Activated T-helper 1 cell treated with anti-CD3 and anti-CD28 coated beads, Interleukin-2, amount 50 U/mL, for 16 hours (primary cell): ENCODE data around the gene PFKP.

Source experiments
- DNase-seq, 2 donors: peaks; one replicate each; pipeline ENCODE4 v3.0.0-alpha.2; 2020; ENCODE audit warnings: low read depth in 1 of 2, low spot score in 1 of 2

PFKP gene

DNA sequence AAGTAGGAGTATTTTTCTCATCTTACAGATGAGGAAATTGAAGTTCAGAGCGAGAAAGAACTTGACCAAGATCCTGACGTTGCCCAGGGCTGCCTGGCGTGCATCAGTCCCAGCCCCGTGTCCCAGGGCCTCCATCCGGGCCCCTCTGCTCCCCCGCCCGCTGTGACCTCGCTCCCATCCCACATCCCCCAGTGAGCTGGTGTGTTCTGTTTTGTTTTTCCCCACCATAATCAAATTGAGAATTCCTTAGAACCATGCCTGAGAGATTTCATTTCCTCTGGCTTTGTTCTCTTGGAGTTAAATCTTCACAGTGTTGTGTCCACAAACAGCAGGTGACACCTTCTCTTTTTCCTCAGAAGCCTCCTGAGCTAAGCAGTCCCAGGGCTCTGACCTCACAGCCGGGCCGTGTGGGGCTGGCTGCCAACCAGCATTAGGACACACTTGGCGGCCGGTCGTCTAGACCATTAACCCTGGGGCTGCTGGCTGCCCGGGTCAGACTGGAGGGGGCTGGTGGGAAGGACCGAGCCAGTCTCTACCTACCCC, 44.3 kb downstream of the PFKP start:
- no peak for DNase-seq

DNA sequence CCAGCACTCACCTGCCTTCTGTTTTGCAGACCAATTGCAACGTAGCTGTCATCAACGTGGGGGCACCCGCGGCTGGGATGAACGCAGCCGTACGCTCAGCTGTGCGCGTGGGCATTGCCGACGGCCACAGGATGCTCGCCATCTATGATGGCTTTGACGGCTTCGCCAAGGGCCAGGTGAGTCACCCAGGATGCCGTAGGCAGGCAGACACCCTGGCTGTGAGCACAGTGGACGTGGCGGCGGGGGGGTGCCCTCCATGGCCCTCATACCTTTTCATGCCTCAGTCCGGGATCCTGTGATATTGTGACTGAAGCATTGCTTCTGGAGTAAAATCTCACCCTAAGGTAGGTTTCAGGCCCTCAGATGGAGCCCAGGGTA, 46.0 kb downstream of the PFKP start:
- DNase-seq, result no peak

DNA sequence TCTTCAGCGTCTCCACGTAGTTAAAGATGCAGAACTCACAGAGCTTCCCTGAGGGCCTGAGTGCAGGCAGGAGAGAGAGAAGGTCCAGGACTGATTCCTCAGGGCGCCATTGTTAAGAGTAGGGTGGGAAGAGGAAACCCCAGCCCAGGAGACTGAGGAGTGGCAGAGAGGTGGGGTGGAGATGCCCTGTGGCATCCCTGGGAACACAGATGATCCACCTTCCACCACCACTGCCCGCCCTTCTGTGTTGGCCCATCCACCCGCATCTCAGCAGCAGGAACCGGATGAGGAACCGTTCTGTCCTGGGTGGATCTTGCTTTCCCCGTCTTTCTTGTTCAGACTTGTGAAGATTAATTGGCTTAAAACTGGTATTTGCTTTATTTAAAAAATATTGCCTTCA, 48.3 kb downstream of the PFKP start:
- no peak for DNase-seq

GRCh38 chr10:3116508-3117100, 49.3 kb downstream of the PFKP start:
- DNase-seq, result no peak

DNA sequence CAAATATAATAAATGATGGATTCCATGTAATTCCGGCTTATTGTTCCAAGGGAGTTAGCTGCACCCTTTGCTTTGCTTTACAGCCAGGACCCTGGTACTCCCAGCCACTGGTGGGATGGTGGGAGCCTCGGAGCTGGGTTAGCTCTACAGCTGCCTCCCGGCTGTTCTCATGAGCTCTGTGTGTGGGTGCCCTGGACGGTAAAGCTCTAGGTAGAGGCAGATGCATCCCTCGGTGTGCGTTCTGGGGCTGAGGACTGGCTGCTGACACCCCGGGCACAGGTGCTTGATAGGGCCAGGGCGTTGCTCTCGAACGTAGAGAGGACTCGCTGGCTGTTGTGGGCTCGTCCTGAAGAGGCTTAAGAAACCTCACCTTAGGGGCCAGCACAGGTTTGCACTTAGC, 50.1 kb downstream of the PFKP start:
- DNase-seq, result no peak

DNA sequence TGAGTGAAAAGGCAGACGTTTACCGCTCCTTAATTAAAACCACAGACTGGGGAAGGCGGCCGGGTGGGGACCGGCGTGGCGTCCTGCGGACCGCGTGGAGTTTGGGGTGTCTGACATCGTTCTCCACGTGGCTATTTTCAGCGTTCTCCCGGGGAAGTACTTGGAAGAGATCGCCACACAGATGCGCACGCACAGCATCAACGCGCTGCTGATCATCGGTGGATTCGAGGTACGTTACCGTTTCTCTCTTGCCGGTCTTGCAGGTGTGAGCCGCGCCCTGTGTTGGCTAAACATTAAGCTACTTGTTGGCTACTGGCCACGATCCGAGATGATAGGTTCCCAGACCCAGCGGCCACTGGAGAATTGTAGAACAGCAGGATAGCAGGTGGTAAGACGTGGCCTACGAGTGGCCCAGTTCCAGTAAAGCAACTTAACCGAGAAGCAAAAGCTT, 51.3 kb downstream of the PFKP start:
- no peak for DNase-seq

DNA sequence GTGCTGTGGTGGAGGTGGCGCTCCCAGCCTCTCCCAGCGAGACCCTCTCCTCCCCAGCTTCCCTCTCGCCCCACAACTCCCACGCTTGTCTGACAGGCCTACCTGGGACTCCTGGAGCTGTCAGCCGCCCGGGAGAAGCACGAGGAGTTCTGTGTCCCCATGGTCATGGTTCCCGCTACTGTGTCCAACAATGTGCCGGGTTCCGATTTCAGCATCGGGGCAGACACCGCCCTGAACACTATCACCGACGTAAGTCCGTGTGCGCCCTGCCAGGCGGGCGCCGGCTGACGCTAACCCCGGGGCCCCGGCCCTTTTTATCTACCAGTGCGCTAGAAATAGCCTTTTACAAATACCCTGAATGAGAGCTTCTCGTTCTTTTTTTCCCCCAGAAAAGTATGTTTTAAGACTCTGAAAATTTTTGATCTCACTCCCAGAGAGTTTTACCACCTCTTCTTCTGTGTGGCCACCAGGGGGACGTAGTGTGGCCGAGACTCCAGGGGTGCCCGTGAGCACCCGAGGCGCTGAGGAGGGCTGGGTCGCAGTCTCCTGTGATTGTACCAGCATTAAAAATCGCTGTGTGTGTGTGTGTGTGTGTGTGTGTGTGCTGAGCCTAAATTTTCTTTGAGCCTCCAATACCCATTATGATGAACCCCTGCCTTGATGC, 52.6 kb downstream of the PFKP start:
- no peak for DNase-seq

- DNase-seq, result no peak
Measured at GRCh38 chr10:3122034-3122433, 54.7 kb downstream of the PFKP start.

DNA sequence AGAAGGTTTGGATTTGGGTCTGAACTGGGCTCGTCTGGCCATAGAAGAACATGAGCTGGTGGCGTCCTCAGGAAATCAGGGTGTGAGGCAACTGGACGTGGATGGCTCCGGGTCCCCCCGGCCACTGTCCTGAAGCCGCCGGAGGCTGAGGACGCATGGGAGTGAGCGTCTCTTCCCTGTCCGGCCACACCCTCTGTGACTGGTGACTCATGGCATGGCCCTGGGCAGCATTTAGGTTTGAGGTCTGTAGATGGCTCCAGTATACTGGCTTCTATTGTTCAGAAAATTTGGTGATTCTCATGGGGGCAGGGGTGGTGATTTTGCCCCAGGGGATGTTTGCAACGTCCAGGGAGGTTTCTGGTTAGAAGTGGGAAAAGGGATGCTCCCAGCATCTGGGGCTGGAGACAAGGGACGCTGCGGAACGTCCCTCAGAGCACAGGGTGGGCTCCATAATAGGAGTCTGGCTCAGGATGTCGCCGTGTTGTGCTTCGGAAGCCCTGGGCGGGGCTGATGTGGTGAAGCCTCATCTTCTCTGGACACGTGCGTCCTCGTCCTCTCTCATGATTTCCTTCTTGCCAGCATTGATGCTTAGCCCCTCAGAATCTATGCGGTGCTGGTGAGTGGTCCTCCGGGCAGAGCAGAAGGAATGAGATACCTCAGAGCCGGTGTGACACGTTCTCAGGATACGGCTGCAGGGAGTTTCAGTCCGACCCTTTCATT, 55.3 kb downstream of the PFKP start:
- no peak for DNase-seq

DNA sequence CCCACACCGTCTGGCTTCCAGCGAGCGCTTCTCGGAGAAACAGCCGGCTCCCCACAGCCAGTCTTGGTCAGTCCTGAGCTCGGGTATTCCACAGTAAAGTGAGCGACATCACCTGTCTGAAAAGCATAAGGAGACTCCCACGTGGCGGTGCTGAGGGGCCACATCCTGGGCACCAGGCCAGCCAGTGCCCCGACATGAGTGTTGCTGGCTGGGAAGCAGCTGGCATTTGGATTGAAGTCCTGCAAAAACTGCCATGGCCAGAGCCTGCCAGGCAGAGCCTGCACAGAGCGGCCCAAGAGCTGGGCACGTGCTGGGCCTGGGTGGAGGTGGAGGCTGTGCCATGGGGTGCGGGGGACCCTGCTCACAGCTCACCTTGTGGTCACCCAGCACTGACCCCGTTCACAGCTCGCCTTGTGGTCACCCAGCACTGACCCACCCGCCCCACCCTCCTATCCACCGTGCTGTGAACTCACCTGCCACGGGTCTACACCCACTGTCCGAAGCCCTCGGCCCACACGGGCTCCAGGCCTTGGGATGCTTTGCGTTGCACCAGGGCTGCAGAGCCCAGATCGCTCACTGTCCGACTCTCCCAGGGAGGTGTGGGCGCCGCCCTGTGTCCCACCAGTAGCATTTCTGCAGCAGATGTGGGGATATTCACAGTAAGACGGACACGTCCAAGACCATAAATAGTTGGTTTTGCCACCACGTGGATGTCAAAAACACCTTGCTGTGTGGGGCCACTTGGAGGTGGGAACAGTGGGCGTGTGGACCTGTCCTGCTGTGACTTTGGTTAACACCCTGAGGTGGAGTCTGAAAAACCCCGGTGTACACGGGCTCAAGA, 56.4 kb downstream of the PFKP start:
- DNase-seq, result no peak

- DNase-seq, result no peak
Measured at GRCh38 chr10:3124412-3125175, 57.2 kb downstream of the PFKP start.

DNA sequence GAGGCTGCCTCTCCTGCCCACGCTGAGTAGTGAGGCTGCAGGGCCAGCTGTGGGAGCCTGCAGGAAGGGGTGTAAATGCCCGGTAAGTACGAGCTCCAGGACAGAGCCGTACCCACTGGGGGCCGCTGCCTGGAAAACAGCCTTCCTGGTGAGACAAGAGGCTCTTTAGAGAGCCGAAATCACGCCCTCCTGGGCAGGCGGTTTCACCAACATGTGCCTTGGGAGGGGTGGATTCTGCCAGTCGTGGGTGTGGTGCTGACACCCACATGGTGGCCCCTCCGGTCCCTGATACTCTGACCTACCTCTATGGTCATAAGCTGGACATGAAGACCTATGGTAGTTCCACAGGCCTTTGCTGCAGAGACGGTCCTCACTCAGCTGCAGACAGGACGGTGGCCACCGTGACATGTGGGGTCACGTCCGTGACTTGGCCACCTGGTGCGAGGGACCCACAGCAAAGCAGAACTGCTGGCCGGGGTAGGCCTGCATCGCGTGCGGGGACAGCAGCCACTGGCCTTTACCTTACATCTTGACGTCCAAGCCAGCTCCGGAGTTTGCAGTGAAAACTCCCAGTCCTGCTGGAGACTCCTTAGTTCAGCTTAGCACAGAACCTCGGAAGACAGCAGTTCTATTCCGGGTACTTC, 58.3 kb downstream of the PFKP start:
- no peak for DNase-seq

GRCh38 chr10:3126249-3126648, 58.9 kb downstream of the PFKP start:
- DNase-seq, result no peak

- no peak for DNase-seq
Measured at GRCh38 chr10:3126741-3127346, 59.5 kb downstream of the PFKP start.

DNA sequence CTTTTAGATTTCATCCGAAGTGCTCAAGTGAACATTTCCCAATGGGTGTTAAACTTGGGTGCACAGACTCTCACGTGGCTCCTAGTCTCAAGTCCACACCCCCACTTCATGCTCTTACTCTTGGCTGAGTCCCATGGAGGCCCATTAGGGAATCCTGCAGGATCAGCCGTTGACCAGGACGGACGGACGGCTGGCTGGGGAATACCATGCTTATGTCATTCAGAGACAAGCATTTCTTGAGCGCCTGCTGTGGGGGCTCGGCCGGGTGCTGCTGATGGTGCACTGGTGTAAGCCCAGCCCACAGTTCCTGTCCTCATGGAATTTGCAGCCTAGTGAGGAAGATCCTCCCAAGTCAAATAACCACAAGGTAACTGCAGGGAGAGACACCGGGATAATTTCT, 60.6 kb downstream of the PFKP start:
- no peak for DNase-seq

DNA sequence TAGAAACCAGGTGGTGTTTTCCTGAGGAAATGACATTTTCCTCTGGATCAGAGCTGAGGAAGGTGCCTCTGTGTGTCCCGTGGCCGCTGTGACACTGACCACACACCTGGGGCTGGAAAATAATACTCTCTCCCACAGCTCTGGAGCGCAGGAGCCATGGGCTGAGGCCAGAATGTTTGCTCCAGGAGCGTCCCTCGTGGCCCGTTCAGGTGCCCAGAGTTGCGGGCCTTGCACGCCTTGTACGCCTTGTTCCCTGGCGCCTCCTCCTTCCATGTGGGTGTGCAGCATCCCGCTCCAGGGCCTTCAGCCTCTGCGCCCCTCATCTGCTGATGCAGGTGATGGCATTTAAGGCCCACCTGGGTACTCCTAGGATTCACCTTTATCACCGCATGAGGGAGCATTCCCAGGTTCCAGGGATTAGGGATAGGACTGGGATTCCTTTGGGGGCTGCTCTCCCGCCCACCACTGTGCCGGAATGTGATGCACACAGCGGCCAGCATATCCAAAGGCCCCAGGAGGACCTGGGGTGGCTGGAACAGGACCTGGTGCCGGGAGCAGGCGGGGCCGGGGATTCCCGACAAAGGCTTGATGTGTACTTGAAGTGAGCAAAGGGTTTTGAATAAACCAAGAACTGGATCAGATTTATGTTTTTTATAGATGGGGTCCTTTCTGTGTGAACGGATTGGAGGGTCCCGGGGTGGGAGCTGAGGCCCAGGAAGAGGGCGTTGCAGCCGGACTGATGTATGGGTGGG, 61.2 kb downstream of the PFKP start:
- DNase-seq, result no peak

GRCh38 chr10:3129581-3130340, 62.4 kb downstream of the PFKP start:
- no peak for DNase-seq

- DNase-seq, result no peak
Measured at GRCh38 chr10:3131098-3131497, 63.8 kb downstream of the PFKP start.
